Effector CD4-positive, alpha-beta T cell (primary cell): Measurements from ENCODE around the gene FAM24B.
"Not testable (repeated sequence)": the region's sequence is repeated elsewhere in the genome, so short reads cannot be mapped to it uniquely, and the experiment has no call there.

ENCODE experiments used
- DNase-seq: peaks from one replicate; pipeline ENCODE4 v3.0.0-alpha.2; 2020

Gene FAM24B

DNA sequence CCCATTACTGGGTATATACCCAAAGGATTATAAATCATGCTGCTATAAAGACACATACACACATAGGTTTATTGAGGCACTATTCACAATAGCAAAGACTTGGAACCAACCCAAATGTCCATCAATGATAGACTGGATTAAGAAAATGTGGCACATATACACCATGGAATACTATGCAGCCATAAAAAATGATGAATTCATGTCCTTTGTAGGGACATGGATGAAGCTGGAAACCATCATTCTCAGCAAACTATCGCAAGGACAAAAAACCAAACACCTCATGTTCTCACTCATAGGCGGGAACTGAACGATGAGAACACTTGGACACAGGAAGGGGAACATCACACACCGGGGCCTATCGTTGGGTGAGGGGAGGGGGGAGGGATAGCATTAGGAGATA is 21.3 kb downstream of the FAM24B start:
- DNase-seq: not testable (repeated sequence)

GRCh38 chr10:122856902-122857301 is 22.5 kb downstream of the FAM24B start:
- DNase-seq: no peak

DNA sequence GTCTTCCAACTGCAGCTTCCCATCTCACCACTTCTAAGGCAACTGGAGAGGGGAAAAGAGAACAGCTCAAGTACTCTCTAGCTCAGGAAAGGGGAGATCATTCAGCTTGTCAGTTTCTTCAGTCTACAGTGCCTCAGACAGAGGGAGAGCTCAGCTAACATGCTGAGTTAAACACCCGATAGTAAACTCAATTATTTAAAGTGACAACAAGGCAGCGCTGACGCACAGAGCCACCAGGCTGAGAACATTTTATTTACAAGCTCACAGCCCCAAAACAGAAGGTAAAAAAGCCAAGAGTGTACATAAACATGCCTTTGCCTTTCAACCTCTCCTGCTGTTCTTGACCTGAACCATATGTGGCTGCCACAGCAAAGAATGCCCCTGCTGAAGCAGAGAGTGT is 23.6 kb downstream of the FAM24B start:
- DNase-seq: no peak

DNA sequence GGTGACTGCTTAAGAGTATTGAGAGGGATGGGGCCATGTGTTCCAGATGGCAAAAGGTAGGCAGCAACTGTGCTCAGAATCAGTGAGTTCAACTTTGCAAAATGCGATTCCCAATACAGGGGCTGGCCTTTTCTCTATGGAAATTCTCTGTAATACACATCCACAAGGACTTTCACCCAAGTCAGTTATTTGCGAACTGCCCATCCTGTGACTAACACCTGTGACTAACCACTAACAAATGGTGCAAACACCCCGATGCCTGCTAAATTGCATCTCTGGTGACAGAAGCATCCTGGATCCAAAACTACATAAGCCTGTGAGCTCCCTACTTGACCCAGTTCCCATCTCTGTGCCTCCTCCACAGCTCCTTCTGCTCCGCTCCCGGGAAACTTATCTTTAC is 24.7 kb downstream of the FAM24B start:
- DNase-seq: no peak

DNA sequence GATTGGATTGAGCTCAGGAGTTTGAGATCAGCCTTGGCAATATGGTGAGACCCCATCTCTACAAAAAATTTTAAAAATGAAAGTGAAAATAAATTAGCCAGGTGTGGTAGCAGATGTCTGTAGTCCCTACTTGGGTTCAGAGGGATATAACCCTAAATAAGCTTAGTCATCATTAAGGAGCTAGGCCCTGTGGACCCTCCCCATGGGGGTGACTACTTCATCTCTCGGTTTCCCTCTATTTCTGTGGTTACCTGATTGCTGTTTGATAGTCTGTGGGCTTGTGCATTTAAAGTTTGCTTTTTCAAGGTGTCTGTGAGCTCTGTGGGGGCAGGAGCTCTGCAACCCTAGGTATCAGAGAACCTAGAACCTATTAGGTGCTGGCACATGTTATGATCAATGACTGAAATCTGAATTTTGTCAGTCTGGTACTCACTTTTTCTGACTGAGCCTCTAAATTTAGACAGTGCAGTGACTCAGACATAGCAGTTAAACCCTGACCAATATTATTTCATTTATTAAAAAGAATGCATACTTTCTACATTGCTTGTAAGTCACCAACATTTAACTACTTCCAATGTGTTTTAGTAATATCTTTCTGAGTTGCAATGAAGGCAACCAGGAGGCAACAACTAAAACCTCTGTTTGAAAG is 25.6 kb downstream of the FAM24B start:
- no peak for DNase-seq

DNA sequence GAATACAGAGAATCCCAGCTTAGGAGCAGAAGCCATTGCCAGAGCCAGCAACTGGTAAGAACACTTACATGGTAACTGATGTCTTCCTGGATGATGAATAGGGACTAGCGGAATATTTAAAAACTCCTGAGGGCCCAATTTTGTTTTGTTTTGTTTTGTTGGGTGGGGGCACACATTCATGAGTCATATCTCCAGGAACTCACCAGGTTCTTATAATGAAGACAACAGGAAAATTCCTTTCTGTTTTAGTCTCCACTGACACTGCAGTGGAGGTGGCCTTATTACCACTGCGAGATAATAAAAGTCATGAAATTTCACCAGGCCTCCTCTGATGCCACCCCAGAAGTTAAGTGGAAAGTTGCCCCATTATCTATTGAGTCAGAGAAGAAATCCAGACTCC is 27.1 kb downstream of the FAM24B start:
- DNase-seq: no peak

DNA sequence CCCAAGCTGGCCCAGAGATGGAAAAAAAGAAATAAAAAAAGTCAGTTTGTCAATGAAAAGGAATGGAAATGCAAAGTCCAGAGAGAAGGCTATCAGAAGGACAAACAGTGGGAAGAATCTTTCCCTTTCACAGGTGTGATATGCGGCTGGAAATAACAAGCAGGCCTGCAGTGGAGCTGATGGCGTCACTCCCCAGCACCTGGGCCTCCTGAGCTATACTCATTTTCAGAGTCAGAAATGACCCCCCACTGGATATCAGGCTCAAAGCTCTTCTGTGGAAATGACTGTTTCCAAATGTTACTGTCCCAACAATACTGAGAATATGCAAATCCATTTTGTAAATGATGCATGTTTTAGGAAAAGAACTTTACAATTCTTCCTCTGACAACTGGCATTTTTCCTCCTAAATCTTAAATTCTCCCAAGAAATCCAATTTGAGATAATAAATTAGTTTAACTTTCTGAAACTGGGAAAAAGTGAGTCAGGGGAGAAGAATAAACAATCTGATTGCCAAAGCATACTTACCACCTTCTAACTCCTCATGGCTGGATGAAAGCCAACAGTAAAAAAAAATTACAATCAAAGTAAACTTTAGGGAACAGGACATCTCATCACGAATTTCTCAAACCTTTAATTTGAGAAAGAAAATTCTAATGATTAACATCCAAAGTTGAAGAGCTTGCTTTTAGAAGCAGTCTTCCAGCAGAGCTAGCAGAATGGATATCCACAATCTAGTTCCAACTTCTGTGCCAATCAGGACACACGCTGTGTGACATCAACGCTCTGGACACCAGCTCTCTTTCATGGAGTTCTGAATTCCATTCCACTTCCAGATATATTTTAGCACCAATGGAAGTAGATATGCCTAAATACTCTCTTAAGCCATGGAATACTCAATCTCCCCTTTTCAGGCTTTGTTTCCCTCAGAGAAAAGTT is 28.4 kb downstream of the FAM24B start:
- no peak for DNase-seq

DNA sequence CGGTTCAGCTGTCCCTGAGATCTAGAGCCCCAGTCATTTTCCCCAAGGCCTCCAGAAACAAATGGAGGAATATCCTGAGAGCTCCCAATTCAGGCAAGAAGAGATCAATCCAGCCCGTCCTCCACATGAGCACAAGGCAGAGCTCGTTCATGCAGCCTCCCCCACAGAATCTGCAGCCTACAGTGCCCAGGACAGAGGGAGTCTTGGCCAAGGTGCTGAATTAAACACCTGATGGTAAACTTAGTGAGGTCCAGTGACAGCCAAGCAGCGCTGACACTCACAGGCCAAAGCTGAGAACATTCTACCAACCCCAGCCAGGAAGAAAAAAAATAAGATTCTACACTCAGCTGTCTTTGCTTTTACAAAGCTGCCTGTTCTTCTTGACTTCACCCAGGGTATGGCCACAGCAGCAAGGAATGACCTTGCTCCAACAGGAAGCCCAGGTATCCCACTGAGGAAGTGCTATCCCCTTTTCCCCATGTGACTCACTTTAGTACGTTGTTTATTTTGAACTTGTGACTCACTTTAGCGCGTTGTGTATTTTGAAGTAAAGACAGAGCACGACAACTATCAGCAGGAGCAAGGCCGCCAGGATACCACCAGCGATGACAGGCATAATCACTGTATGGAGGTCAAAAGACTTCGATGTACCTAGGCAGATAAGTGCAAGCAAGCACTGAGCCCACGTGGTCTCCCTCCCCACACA is 29.3 kb downstream of the FAM24B start:
- no peak for DNase-seq

GRCh38 chr10:122849090-122849489 is 30.3 kb downstream of the FAM24B start:
- DNase-seq: no peak

DNA sequence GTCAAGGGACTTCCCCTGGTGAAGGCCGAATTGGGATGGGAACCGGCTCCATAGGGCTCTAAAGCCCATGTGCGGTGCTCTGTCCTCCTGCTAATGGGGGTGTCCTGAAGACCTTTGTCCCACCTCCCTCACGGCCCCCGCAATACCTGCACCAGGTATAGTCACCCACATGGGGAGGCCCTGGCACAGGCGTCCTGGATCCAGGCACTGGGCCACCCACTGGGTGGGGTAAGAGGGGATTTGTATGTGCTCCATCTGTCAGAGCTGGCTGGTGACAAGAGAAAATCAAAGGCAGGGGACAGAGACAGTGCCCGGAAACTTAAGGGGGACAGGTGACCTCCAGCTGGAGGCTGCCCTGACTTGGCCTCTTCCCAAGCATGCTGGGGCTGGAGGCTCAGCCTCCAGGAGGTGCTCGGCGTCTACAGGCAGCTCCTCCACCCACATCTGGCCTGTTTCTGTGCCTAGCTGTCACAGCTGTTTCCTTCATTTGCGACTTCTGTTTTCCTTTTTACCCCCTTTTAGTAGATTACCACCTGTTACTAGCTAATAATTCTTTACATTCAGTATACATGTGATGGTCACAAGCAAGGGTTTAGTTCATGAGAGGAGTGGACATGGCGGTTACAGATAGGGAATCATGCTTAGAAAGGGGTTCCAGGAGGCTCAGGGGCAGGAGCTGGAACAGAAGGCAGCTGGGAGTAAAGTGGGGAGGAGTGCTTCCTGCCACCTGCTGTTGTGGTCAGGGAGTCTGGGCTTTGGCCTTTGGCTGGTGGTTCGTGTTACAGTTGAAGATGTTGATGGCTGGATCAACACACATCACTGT is 31.4 kb downstream of the FAM24B start:
- no peak for DNase-seq

GRCh38 chr10:122845783-122846332 is 33.5 kb downstream of the FAM24B start, which contains the start of gene CUZD1:
CUZD1 (minus strand) TSS chr10:122845857; CDS start chr10:122845843, 14 bp downstream.
- no peak for DNase-seq

- no peak for DNase-seq
Observed at GRCh38 chr10:122844146-122844545, 35.2 kb downstream of the FAM24B start.

DNA sequence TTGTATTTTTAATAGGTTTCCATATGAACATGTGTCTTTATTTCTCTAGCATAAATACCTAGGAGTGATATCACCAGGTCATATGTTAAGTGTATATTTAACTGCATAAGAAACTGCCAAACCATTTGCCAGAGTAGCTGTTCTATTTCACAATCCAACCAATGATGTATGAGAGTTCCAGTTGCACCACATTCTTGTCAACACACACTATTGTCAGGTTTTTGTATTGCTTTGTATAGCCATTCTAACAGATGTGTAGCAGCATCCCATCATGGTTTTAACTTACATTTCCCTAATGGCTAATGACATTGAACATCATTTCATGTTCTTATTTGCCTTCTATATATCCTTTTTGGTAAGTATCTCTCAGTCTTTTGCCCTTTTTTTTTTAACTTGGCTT is 37.8 kb downstream of the FAM24B start:
- DNase-seq: no peak

- no peak for DNase-seq
Observed at GRCh38 chr10:122839505-122839904, 39.9 kb downstream of the FAM24B start.

- DNase-seq: no peak
Observed at GRCh38 chr10:122838880-122839279, 40.5 kb downstream of the FAM24B start.

GRCh38 chr10:122835908-122836307 is 43.5 kb downstream of the FAM24B start:
- no peak for DNase-seq

GRCh38 chr10:122830965-122831353 is 48.4 kb downstream of the FAM24B start:
- DNase-seq: no peak

DNA sequence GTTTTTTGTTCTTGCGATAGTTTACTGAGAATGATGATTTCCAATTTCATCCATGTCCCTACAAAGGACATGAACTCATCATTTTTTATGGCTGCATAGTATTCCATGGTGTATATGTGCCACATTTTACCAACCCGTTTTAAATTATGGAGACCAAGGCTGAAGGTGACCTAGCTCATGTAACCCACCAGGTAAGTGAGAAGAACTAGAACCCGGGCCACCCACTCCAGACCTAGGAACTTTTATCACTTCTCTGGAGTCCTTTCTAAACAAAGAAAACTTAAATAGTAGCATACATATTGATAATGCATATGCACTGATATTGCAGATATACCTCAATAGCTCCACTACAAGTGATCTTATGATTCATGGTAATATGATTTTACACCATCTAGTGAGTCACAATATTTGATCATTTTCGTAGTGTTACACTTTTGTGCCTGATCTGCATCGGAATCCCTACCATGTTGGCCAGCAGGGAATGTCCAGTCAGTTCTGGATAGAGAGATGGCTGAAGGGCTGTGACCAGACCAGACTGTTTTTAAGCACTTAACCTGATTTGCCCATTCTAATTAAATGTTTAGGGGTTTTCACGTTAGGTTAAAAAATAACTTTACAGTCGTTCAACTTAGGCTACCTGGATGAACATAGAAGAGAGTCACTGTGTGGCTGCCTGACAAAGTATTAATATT is 49.0 kb downstream of the FAM24B start:
- no peak for DNase-seq

GRCh38 chr10:122829454-122829853 is 49.9 kb downstream of the FAM24B start:
- DNase-seq: no peak

DNA sequence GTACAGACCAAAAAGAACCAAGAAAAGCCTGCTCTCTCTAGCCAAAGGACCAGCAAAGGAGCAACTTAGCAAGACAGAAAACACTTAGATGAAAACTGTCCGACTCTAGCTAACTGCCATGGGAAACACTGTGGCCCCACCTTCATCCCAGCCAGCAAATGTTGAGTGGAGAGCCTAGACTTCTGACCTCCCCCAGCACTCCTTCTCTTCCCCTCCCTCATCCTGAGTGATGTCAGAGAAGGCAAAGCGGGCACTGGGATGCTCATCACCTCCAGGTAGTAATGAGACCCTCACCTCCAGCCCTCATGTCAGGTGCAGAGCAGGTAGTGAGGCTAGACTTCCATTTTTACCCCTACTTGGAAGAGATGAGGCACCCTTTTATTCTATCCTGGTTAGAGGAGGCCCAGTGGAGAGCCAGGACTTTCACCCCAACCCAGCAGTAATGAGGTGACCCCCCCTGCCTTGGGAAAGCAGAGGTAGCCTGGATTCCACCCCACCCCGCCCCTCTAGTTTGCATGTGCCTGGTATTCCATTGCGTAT is 50.6 kb downstream of the FAM24B start:
- DNase-seq: no peak

GRCh38 chr10:122827302-122827701 is 52.1 kb downstream of the FAM24B start:
- no peak for DNase-seq
